HepG2 (cell line): ENCODE data around the gene GSTM1. TPM values are rescaled to one million over a fixed set of nuclear protein-coding genes. Genes with fewer than 3 reads are reported as not detected.

Source experiments
- ATF5 ChIP-seq: sonication (generic); formaldehyde crosslinking; IDR thresholded peaks from 2 replicates; pipeline ENCODE4 v1.4.0; 2020; ENCODE audit warnings: mild to moderate bottlenecking, low read depth, missing genetic modification reagents
- DDIT3 ChIP-seq: sonication (generic); formaldehyde crosslinking; IDR thresholded peaks from 2 replicates; pipeline ENCODE4 v1.4.0; 2020; ENCODE audit warnings: mild to moderate bottlenecking, missing genetic modification reagents
- PCBP2 ChIP-seq: fragments of 200-400 bp; formaldehyde crosslinking; optimal IDR thresholded peaks from 2 replicates; pipeline ENCODE3; 2018; ENCODE audit warnings: low read length, low read depth; ENCODE audit not compliant: poor library complexity, severe bottlenecking
- PRDM4 ChIP-seq: sonication (generic); formaldehyde crosslinking; IDR thresholded peaks from 2 replicates; pipeline ENCODE4 v1.9.0; 2021; ENCODE audit warnings: missing genetic modification reagents, borderline replicate concordance
- SALL2 ChIP-seq: sonication (generic); formaldehyde crosslinking; IDR thresholded peaks from 2 replicates; pipeline ENCODE4 v1.8.1; 2023; ENCODE audit warnings: mild to moderate bottlenecking, missing genetic modification reagents, inconsistent platforms
- SCMH1 ChIP-seq: sonication (generic); formaldehyde crosslinking; IDR thresholded peaks from 2 replicates; pipeline ENCODE4 v1.9.0; 2021; ENCODE audit warnings: missing genetic modification reagents, mild to moderate bottlenecking, borderline replicate concordance
- TFDP2 ChIP-seq: sonication (generic); formaldehyde crosslinking; IDR thresholded peaks from 2 replicates; pipeline ENCODE4 v1.4.0; 2020; ENCODE audit warnings: missing genetic modification reagents
- ZBTB4 ChIP-seq: sonication (generic); formaldehyde crosslinking; IDR thresholded peaks from 2 replicates; pipeline ENCODE4 v1.4.0; 2020; ENCODE audit warnings: missing genetic modification reagents, mild to moderate bottlenecking, borderline replicate concordance
- ZFYVE20 ChIP-seq: sonication (generic); formaldehyde crosslinking; IDR thresholded peaks from 2 replicates; pipeline ENCODE4 v1.8.0; 2023; ENCODE audit warnings: low read depth, mild to moderate bottlenecking, moderate library complexity, missing genetic modification reagents, borderline replicate concordance
- ZNF230 ChIP-seq: sonication (generic); formaldehyde crosslinking; IDR thresholded peaks from 2 replicates; pipeline ENCODE4 v1.4.0; 2020; ENCODE audit warnings: mild to moderate bottlenecking, missing genetic modification reagents
- ZNF3 ChIP-seq: IDR thresholded peaks from 2 replicates; pipeline ENCODE4 v1.7.0; 2017; ENCODE audit warnings: inconsistent platforms
- ZNF382 ChIP-seq: sonication (generic); formaldehyde crosslinking; IDR thresholded peaks from 2 replicates; pipeline ENCODE4 v1.5.0; 2020; ENCODE audit warnings: missing genetic modification reagents, mild to moderate bottlenecking, borderline replicate concordance
- ZNF451 ChIP-seq: sonication (generic); formaldehyde crosslinking; IDR thresholded peaks from 2 replicates; pipeline ENCODE4 v1.5.0; 2020; ENCODE audit warnings: mild to moderate bottlenecking, missing genetic modification reagents
- ZNF513 ChIP-seq: sonication (generic); formaldehyde crosslinking; conservative IDR thresholded peaks from 2 replicates; pipeline ENCODE4 v1.5.0; 2020; ENCODE audit warnings: missing genetic modification reagents
- ZNF558 ChIP-seq: sonication (generic); formaldehyde crosslinking; IDR thresholded peaks from 2 replicates; pipeline ENCODE4 v1.9.0; 2022; ENCODE audit warnings: mild to moderate bottlenecking, missing genetic modification reagents, borderline replicate concordance
- ZNF577 ChIP-seq: sonication (generic); formaldehyde crosslinking; IDR thresholded peaks from 2 replicates; pipeline ENCODE4 v1.4.0; 2020; ENCODE audit warnings: mild to moderate bottlenecking, low read depth, missing genetic modification reagents, borderline replicate concordance
- polyA plus RNA-seq, 8 experiments: library from polyadenylated mRNA; depleted of rRNA in 3 of 8; stranded (reverse) in 7 of 8; unstranded in 1 of 8; fragments of >200 nt; fragmentation: Illumina TruSeq in 4 of 8; extraction: Trizol in 4 of 8; gene quantifications; 2 replicates each; pipeline versions ENCODE4 v1.2.1 to v1.2.3, GENCODE V29; 2011 to 2016; ENCODE audit warnings: low read depth in 4 of 8, missing spikeins in 1 of 8, mixed read lengths in 1 of 8; ENCODE audit not compliant: insufficient read depth in 1 of 8
- total RNA-seq, 5 experiments: library from RNA; depleted of rRNA; stranded (reverse); fragments of >200 nt; fragmentation: Illumina TruSeq; extraction: Trizol; gene quantifications; 2 replicates each; pipeline ENCODE4 v1.2.3, GENCODE V29; 2016; ENCODE audit warnings: low read depth in 1 of 5

GSTM1 gene
- total and polyA plus RNA-seq, 2 of the 13 experiments (the other 11 are each of a cell fraction or from before 2014, with no cell fraction given): 0.42 TPM; not detected in 1

GRCh38 chr1:109655615-109656519 is 31.8 kb upstream of the GSTM1 start, which contains the start of gene GSTM4 (continued):
- TF ChIP-seq PRDM4 (CRISPR knock-in tag): no peak
- TF ChIP-seq PCBP2: no peak
- TF ChIP-seq ATF5 (CRISPR knock-in tag): no peak
- TF ChIP-seq ZNF577: no peak
- peak; percentile 52 for TF ChIP-seq TFDP2 (CRISPR knock-in tag)
- no peak; the same call in 1 of the 2 replicates for TF ChIP-seq SALL2 (CRISPR knock-in tag)
- TF ChIP-seq ZFYVE20 (CRISPR knock-in tag): no peak
- TF ChIP-seq SCMH1: no peak
- TF ChIP-seq ZNF3: no peak
- peak; percentile 92; the same call in 1 of the 2 replicates for TF ChIP-seq ZNF230 (CRISPR knock-in tag)
- 0 out of 2 replicates have a peak, but pooled peaks have one; percentile 60 for TF ChIP-seq ZNF451 (CRISPR knock-in tag)
- no peak for TF ChIP-seq ZNF558 (CRISPR knock-in tag)
- no peak for TF ChIP-seq ZNF513 (CRISPR knock-in tag)
- TF ChIP-seq DDIT3 (CRISPR knock-in tag): no peak
- TF ChIP-seq ZBTB4: peak; percentile 40; the same call in 1 of the 2 replicates
- no peak for TF ChIP-seq ZNF382 (CRISPR knock-in tag)
